GM10266 (cell line): ENCODE results near the gene METAP1D.

ENCODE experiments used
- DNase-seq: peaks from one replicate; pipeline ENCODE4 v3.0.0; 2012; ENCODE audit errors: extremely low spot score
- CTCF ChIP-seq: IDR thresholded peaks from 2 replicates; pipeline ENCODE4 v1.5.1; 2012; ENCODE audit warnings: mild to moderate bottlenecking, low read depth; ENCODE audit not compliant: control insufficient read depth, insufficient read depth; ENCODE audit errors: missing control alignments

Gene METAP1D

GRCh38 chr2:171960570-171960969 is 39.2 kb upstream of the METAP1D start:
- DNase-seq = no peak
- no peak for TF ChIP-seq CTCF

GRCh38 chr2:171963198-171963597 is 36.6 kb upstream of the METAP1D start:
- no peak for DNase-seq
- TF ChIP-seq CTCF = no peak

GRCh38 chr2:171964308-171964707 is 35.4 kb upstream of the METAP1D start:
- DNase-seq = no peak

GRCh38 chr2:171965238-171965637 is 34.5 kb upstream of the METAP1D start:
- no peak for TF ChIP-seq CTCF
- no peak for DNase-seq

More at GRCh38 chr2:171964308-171964707, 35.4 kb upstream of the METAP1D start:
- no peak for TF ChIP-seq CTCF

GRCh38 chr2:171965661-171966060 is 34.1 kb upstream of the METAP1D start:
- DNase-seq = no peak

GRCh38 chr2:171966235-171966634 is 33.5 kb upstream of the METAP1D start:
- no peak for TF ChIP-seq CTCF
- DNase-seq = no peak

More at GRCh38 chr2:171965661-171966060, 34.1 kb upstream of the METAP1D start:
- no peak for TF ChIP-seq CTCF

GRCh38 chr2:171966688-171967087 is 33.1 kb upstream of the METAP1D start:
- TF ChIP-seq CTCF = no peak
- no peak for DNase-seq
